Panc1 (cell line): ENCODE data around the gene CLMP. TPM values are rescaled to one million over a fixed set of nuclear protein-coding genes. Genes with fewer than 3 reads are reported as not detected.
A peak's percentile ranks its signal among the peaks of the same experiment; 100 is the strongest.

Experiments
- ATAC-seq: fragments of 200-7000 bp; cut with Tn5 transposase; 2 replicates; pipeline ENCODE4 v1.9.1; 2020; ENCODE audit warnings: mild to moderate bottlenecking, moderate library complexity
- Bru-seq: library from RNA; stranded (reverse); fragments of 400-500 nt; gene quantifications from one replicate; lab custom pipeline; 2021; lab: Mats Ljungman, UMichigan
- BruChase-seq, 2 experiments: library from RNA; stranded (reverse); fragments of 400-500 nt; gene quantifications; one replicate each; lab custom pipeline; 2021; lab: Mats Ljungman, UMichigan
- BruUV-seq: library from RNA; stranded (reverse); fragments of 400-500 nt; replicated peaks from 2 replicates; lab custom pipeline; 2021; lab: Mats Ljungman, UMichigan
- CTCF ChIA-PET: fragments of 300-600 bp; sonication (Branson Sonifier 250); formaldehyde crosslinking; loops from one replicate; lab custom pipeline; 2022; ENCODE audit warnings: antibody characterized with exemption; lab: Charles Lee
- POLR2A ChIA-PET: fragments of 300-600 bp; sonication (Branson Sonifier 250); formaldehyde crosslinking; loops from one replicate; lab custom pipeline; 2022; ENCODE audit warnings: antibody characterized with exemption; lab: Charles Lee
- DNase-seq: peaks from one replicate; pipeline ENCODE4 v3.0.0-alpha.2; 2010; ENCODE audit warnings: low read depth, low spot score
- H3K27ac ChIP-seq: 2 replicates; pipeline ENCODE4 v1.5.1; 2011; ENCODE audit warnings: mild to moderate bottlenecking, low read length, inconsistent platforms
- H3K27me3 ChIP-seq: fragments of 200-500 bp; sonication (Bioruptor generic); 2 replicates; pipeline ENCODE4 v1.6.0; 2014; ENCODE audit warnings: low read length, inconsistent platforms; ENCODE audit not compliant: control insufficient read depth, insufficient read depth
- H3K36me3 ChIP-seq: fragments of 200-500 bp; sonication (Bioruptor generic); 2 replicates; pipeline ENCODE4 v1.5.1; 2014; ENCODE audit warnings: inconsistent platforms, mild to moderate bottlenecking, low read length, moderate library complexity; ENCODE audit not compliant: control insufficient read depth, insufficient read depth
- H3K4me1 ChIP-seq: 2 replicates; pipeline ENCODE4 v1.5.1; 2011; ENCODE audit warnings: inconsistent platforms, mild to moderate bottlenecking, low read length, moderate library complexity; ENCODE audit not compliant: control insufficient read depth, insufficient read depth
- H3K4me3 ChIP-seq, 2 experiments: 2 replicates each; pipeline ENCODE4 v1.5.1; 2011 to 2012; ENCODE audit warnings: low read depth in 2 of 2, low read length in 2 of 2, mild to moderate bottlenecking in 2 of 2, inconsistent platforms in 1 of 2, moderate library complexity in 1 of 2
- H3K9me3 ChIP-seq: fragments of 200-500 bp; sonication (Bioruptor generic); 2 replicates; pipeline ENCODE4 v1.5.1; 2014; ENCODE audit warnings: low read depth, mild to moderate bottlenecking, inconsistent platforms, low read length, moderate library complexity; ENCODE audit not compliant: control insufficient read depth, insufficient read depth
- POLR2AphosphoS5 ChIP-seq: IDR thresholded peaks from 2 replicates; pipeline ENCODE4 v1.6.1; 2012; ENCODE audit warnings: mild to moderate bottlenecking, low read depth, low read length, moderate library complexity
- SIN3A ChIP-seq: IDR thresholded peaks from 2 replicates; pipeline ENCODE4 v1.6.1; 2012; ENCODE audit warnings: low read depth, mild to moderate bottlenecking, low read length, moderate library complexity, borderline replicate concordance; ENCODE audit not compliant: insufficient read depth
- TCF7L2 ChIP-seq: IDR thresholded peaks from 2 replicates; pipeline ENCODE4 v1.6.1; 2011; ENCODE audit warnings: mild to moderate bottlenecking, low read depth, low read length, inconsistent platforms
- in situ Hi-C: cut with HindIII; loops from 2 replicates; pipeline ENCODE4 v1.10.0; 2016; ENCODE audit warnings: low sequenced_read_pairs, low pct_unique_long_range_greater_than_20kb
- intact Hi-C: fragments of 100-400 bp; cut with micrococcal nuclease; formaldehyde crosslinking; loops from one replicate; pipeline ENCODE4 v1.10.0; 2022; ENCODE audit not compliant: unreplicated experiment
- long read RNA-seq: library from polyadenylated mRNA; unstranded; transcript quantifications from one replicate; pipeline ENCODE4 v2.0.0, GENCODE V29; 2021; ENCODE audit not compliant: unreplicated experiment
- polyA plus RNA-seq: library from polyadenylated mRNA; unstranded; fragments of >200 nt; gene quantifications from one replicate; pipeline ENCODE4 v1.2.1, GENCODE V29; 2012; ENCODE audit warnings: missing spikeins; ENCODE audit not compliant: insufficient read length
- total RNA-seq: library from RNA; stranded (reverse); gene quantifications from one replicate; pipeline ENCODE4 v1.2.1, GENCODE V29; 2021; ENCODE audit not compliant: unreplicated experiment
- TF ChIP-seq, protein P1 (sequence below), 2 experiments: IDR thresholded peaks; 2 replicates each; pipeline ENCODE4 v1.6.1; 2011 to 2012; ENCODE audit warnings: low read depth in 2 of 2, control low read depth in 1 of 2, low read length in 1 of 2, mild to moderate bottlenecking in 1 of 2, moderate library complexity in 1 of 2; ENCODE audit not compliant: insufficient read depth in 1 of 2
- TF ChIP-seq, protein P2 (sequence below): fragments of 450-650 bp; IDR thresholded peaks from 2 replicates; pipeline ENCODE4 v1.5.1; 2017; ENCODE audit warnings: mild to moderate bottlenecking

The CLMP gene
- total RNA-seq (1.5 TPM), Bru-seq, nascent RNA (percentile 21 among the genes with signal in this experiment), BruChase-seq, experiment 1, labeled RNA remaining after a 2-hour chase (percentile 20 among the genes with signal in this experiment), BruChase-seq, experiment 2, labeled RNA remaining after a 6-hour chase (percentile 28 among the genes with signal in this experiment)
- polyA plus RNA-seq = 0.55 TPM
- long read RNA-seq, full-length matches to known transcripts = 2 of 2 reads
- long read RNA-seq, partial matches to known transcripts = 0 of 2 reads
- long read RNA-seq, other reads (novel, unspliced or antisense) = 0 of 2 reads

DNA sequence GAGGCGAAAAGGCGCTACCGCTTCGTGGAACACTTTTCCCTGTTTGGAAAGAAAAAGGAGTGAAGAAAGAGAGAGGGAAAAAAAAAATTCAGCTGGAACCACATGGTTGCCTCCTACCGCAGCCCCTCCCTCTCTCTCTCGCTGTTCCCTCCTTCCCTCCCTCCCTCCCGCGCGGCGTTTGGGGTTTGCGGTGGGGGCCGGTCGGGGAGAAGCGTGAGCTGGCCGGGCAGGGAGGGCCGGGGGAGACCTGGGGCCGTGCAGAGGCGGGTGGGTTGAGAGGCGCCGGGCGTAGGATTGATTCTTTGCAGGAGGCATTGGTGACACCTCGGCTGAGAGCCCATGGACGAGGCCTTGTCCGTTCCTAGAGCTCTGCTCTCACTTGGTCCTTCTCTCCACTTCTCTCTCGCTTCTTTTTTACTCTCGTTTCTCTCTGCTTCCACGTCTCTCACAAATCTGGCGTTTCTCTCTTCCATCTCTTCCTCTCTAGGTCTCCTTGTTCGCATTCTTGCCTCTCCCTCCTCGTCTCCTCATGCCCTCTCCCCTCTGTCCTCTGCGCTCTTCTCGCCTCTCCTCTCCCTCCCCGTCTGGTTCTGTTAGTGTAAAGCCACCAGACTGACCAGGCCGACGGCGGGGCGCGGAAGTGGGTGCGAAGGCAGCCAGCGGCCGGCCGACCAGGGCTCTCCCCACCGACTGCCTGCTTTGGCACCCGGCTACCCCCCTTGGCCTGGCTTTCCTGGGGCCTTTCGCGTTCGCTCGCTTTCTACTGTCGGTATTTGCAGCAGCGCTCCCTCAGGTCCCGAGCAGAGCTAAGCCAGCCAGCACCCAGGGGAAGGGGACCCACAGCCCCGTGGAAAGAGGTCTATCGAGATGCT lies at the start of gene CLMP:
CLMP (minus strand) TSS at position 61 of the 872 bp plus-strand sequence. CDS start 308 bp downstream, outside the sequence.
- no peaks in the 10 kb centered on the region for H3K4me1 ChIP-seq
- ChIA-PET CTCF (interaction anchor here (0.6 to 1.1 kb wide), 2 partner anchors 62 to 92 kb away, joined by 3 to 5 read pairs; no protein-coding TSS in a partner anchor), POLR2A (no interaction called here)
- DNase-seq (no peak), ATAC-seq (peak; percentile 55)
- in situ Hi-C loops (no loop called here), intact Hi-C loops (no loop called here)
- no peak within 1 kb of the TSS for H3K27ac ChIP-seq
- no peaks in the 10 kb centered on the region for H3K36me3 ChIP-seq
- H3K4me3 ChIP-seq = peak within 1 kb of the TSS; percentile 47 to 58
- no peaks in the 10 kb centered on the region for H3K9me3 ChIP-seq
- peaks cover 19% of the 10 kb centered on the region for H3K27me3 ChIP-seq
- BruUV-seq = no TSS peak
- TF ChIP-seq SIN3A (no peak), TCF7L2 (no peak)
- TF ChIP-seq, protein P1, sequence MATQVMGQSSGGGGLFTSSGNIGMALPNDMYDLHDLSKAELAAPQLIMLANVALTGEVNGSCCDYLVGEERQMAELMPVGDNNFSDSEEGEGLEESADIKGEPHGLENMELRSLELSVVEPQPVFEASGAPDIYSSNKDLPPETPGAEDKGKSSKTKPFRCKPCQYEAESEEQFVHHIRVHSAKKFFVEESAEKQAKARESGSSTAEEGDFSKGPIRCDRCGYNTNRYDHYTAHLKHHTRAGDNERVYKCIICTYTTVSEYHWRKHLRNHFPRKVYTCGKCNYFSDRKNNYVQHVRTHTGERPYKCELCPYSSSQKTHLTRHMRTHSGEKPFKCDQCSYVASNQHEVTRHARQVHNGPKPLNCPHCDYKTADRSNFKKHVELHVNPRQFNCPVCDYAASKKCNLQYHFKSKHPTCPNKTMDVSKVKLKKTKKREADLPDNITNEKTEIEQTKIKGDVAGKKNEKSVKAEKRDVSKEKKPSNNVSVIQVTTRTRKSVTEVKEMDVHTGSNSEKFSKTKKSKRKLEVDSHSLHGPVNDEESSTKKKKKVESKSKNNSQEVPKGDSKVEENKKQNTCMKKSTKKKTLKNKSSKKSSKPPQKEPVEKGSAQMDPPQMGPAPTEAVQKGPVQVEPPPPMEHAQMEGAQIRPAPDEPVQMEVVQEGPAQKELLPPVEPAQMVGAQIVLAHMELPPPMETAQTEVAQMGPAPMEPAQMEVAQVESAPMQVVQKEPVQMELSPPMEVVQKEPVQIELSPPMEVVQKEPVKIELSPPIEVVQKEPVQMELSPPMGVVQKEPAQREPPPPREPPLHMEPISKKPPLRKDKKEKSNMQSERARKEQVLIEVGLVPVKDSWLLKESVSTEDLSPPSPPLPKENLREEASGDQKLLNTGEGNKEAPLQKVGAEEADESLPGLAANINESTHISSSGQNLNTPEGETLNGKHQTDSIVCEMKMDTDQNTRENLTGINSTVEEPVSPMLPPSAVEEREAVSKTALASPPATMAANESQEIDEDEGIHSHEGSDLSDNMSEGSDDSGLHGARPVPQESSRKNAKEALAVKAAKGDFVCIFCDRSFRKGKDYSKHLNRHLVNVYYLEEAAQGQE (IDR thresholded peaks at IDR 0.05; ENCODE audit: insufficient read depth in 1 of 2, low read depth in 2 of 2, low read length in 1 of 2) = no peak
- TF ChIP-seq, protein P2, sequence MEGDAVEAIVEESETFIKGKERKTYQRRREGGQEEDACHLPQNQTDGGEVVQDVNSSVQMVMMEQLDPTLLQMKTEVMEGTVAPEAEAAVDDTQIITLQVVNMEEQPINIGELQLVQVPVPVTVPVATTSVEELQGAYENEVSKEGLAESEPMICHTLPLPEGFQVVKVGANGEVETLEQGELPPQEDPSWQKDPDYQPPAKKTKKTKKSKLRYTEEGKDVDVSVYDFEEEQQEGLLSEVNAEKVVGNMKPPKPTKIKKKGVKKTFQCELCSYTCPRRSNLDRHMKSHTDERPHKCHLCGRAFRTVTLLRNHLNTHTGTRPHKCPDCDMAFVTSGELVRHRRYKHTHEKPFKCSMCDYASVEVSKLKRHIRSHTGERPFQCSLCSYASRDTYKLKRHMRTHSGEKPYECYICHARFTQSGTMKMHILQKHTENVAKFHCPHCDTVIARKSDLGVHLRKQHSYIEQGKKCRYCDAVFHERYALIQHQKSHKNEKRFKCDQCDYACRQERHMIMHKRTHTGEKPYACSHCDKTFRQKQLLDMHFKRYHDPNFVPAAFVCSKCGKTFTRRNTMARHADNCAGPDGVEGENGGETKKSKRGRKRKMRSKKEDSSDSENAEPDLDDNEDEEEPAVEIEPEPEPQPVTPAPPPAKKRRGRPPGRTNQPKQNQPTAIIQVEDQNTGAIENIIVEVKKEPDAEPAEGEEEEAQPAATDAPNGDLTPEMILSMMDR = no peak

DNA sequence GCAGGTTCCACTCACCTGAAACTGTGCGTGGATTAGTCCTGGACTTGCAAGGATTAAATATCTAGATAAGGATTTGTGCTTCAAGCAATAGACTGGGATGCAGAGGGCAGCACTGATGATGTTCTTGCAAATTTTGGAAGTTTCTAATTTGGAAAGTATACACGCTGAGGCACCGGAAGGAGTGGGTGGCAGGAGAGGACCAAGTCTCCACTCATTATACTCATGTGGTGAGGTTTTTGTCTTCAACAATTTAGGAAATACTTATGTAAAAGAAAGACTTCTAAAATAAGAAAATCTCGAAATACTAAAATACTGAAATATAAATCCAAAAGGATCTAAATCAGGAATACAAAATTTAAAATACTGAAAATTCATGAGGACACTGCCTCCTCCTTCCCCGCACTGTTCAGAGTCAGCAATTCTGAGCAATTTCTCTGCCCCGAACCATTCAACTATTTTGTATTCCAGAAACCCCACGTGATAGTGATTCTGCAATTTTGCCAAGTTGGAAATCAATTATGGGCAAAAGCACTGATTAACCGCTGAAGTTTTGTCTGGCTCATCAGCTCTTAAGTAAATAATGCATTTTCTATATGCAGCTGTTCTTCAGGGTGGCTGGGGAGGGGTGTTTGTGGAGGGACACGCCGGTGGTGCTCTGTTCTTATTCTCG lies 47.0 kb upstream of the CLMP start:
- Histone ChIP-seq H3K4me3 (no peak overlapping the region), H3K9me3 (no peaks in the 10 kb centered on the region), H3K4me1 (peaks cover 1% of the 10 kb centered on the region; the same call in 1 of the 2 replicates), H3K27ac (no peak overlapping the region), H3K27me3 (no peaks in the 10 kb centered on the region), H3K36me3 (no peaks in the 10 kb centered on the region)
- ATAC-seq (no peak), DNase-seq (no peak)
- in situ Hi-C loops = loop anchor here (5.0 kb wide), 1 partner anchor 75 kb away; no protein-coding TSS in a partner anchor
- TF ChIP-seq, protein P1 (IDR thresholded peaks at IDR 0.05; ENCODE audit: insufficient read depth in 1 of 2, low read depth in 2 of 2, low read length in 1 of 2) = no peak
- TF ChIP-seq SIN3A = no peak
- TF ChIP-seq TCF7L2 = no peak
- TF ChIP-seq POLR2AphosphoS5 = no peak
- TF ChIP-seq, protein P2 = no peak
- POLR2A ChIA-PET = no interaction called here
- intact Hi-C loops = no loop called here
- no TSS peak for BruUV-seq
- CTCF ChIA-PET = no interaction called here
